HG02884 (cell line): Measurements from ENCODE around the gene GGTA1.
"Not testable (repeated sequence)": the region's sequence is repeated elsewhere in the genome, so short reads cannot be mapped to it uniquely, and the experiment has no call there.

Experiments used
- ATAC-seq: cut with Tn5 transposase; IDR thresholded peaks from one replicate; pipeline ENCODE4 v1.9.1; 2021; ENCODE audit warnings: mild to moderate bottlenecking, moderate library complexity; ENCODE audit not compliant: unreplicated experiment

The GGTA1 gene

GRCh38 chr9:121463026-121463807 is 36.4 kb downstream of the GGTA1 start:
- no peak for ATAC-seq

DNA sequence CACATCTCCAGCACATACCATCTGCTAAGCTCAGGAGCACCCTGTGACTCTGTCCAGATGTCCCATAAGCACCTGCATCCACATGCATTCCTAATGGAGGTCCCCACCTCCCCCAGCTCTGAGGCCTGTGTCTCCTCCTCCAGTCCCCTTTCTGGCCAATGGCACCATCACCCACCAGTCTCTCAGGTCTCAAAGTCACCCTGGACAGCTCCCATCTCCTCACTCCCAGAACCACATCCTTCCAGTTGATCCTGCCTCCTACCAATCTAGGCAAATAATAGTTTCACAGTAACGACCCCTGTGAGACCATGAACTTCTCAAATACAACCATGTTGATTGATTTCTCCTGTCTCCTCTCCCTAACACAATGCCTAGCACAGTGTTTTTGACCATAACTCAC is 40.1 kb downstream of the GGTA1 start:
- ATAC-seq = no peak

DNA sequence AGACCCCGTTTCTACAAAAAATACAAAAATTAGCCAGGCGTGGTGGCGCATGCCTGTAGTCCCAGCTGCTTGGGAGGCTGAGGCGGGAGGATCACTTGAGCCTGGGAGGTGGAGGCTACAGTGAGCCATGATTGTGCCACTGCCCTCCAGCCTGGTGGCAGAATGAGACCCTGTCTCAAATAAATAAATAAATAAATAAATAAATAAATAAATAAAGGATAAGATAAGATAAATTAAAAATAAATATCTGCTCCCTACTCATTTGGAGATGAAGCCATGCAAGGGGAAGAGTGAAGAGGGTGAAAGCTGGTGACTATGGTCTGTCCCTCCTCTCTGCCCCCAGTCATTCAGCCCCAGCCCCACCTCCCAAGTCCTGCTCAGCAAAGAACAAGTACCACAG is 41.2 kb downstream of the GGTA1 start:
- ATAC-seq = not testable (repeated sequence)

DNA sequence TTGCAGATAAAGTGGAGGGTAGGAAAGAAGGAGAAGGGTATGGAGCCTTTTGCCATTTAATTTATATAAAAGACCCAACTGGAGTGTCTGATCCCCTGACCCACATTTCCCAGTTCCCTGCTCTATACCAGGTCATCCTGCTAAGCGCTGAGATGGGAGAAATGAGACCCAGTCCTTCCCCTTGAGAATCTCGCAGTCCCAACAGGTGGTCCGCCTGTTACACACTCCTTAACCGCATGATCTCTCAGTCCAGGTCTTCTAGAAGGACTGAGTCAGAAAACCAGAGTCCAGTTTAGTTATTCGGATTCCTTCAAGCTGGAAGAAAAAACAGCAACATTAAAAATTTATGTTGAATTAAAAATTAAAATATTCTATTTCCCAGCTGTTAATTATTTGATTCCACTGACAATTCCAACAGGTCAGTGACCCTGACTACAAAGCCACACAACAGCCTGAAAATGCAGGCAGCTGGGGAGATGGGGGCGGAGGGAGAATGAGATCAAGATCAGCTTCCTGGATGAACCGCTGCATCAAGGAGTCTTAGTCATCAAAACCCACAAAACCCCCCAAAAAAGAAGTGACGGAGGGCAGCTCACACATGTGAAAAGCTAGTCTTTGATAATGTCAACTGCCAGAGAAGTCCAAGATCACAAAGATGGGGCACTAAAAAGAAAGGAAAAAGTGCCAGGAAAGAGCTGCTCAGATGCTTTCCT is 44.0 kb downstream of the GGTA1 start:
- no peak for ATAC-seq

GRCh38 chr9:121454972-121455371 is 44.7 kb downstream of the GGTA1 start:
- no peak for ATAC-seq

DNA sequence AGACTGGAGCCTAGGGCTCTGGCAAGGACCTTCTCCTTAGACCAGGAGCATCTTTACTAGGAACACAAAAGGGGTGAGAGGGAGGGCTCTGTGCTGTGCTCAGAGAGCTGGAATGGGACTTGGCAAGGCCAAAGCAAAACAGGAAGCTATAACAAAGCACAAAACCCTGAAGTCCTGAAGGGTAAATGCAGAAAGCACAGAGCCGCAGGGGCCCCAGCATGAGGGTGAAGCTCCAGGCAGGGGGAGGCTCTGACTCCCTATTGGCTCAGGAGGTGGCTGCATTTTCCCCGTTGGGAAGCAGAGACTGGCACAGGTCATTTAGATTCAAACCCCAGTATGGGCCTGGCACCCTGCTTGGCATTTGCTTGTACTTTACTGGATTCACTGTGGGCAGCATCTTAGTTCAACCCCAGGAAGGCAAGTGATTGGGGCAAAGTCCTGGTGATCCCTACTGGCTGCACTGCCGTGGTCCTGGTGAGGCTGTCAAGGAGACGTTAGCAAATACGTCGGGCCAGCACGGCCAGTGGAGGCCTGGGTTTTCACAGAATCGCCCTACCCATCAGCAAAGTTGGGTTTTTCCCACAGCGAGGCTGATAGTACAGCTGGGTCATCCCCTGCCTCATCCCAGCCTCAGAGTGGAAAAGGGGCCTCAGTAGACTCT is 46.3 kb downstream of the GGTA1 start:
- ATAC-seq = no peak

DNA sequence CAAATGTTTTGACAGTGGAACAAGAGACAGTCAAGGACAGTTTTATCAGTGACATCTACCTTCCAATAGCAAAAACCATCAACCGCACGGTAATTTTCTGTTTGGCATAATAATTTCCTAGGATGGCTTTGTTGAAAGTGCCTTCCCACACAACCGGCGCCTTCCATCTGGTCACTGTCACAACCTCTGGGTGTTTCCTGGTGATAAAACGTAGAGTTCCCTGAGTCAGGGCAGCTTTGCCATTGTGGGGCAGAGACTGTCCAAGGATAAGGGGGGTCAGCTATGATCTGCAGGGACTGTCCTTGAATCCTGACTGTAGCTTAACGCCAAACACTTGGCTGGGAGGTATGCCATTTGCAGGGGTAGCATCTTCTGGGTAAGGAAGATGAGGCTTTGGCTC is 47.6 kb downstream of the GGTA1 start:
- ATAC-seq = no peak

DNA sequence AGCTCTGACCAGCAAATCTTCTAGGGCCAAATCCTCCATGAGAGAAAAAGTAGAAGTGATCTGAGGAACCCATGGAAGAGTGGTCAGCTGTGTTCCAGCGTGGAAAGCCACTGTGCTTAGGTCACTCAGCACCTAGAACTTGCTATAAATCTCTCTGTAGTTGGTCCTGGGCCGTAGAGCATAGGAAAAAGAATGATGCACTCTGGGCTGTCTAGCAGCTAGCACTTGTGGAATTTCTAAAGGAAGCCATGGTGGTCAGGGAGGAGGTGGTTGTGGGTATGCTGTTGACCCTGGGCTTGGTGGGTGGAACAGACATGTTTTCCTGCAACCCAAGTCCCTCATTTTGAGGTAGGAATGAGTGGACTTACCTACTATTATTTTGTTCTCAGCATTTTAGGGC is 48.1 kb downstream of the GGTA1 start:
- no peak for ATAC-seq

DNA sequence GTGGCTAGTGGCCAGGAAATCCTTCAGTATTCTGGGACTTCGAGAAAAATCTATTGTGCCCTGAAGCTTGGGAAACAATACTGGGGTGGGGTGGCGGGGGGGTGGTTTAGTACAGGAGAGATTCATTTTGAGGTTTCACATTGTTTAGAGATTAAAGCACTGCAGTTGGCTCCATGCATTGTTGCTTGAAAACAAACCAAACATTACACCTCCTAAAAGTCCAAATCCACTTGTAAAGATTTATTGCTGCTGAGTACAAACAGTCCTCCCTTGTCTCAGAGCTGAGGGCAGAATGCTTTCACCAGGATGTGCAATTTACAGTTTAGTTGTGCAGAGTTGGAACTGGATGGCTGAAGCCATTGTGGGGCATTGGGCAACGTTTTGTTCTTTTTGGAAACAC is 49.4 kb downstream of the GGTA1 start:
- no peak for ATAC-seq

DNA sequence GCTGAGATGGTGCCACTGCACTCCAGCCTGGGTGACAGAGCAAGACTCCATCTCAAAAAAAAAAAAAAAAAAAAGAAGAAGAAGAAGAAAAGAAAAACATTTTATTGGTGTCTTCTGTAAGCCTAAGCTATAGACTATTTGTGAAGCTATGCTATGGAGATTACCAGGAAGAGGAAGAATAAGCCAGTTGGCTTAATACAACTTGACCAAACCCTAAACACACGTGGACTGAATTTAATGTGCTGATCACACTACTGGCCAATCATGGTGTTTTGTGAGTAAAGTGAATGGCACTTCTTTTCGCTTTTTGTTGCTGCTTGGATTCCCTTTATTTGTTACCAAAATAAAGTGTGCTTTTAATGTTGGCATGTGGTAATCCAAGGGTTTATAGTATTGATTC is 49.9 kb downstream of the GGTA1 start:
- ATAC-seq = no peak

- no peak for ATAC-seq
Measured at GRCh38 chr9:121447321-121447834, 52.3 kb downstream of the GGTA1 start.

- no peak for ATAC-seq
Measured at GRCh38 chr9:121445986-121446385, 53.7 kb downstream of the GGTA1 start.

GRCh38 chr9:121443981-121444380 is 55.7 kb downstream of the GGTA1 start:
- no peak for ATAC-seq

GRCh38 chr9:121441165-121441564 is 58.5 kb downstream of the GGTA1 start:
- ATAC-seq = no peak

- no peak for ATAC-seq
Measured at GRCh38 chr9:121439711-121440664, 59.7 kb downstream of the GGTA1 start.

GRCh38 chr9:121439016-121439415 is 60.6 kb downstream of the GGTA1 start:
- ATAC-seq = no peak

- ATAC-seq = no peak
Measured at GRCh38 chr9:121437891-121438290, 61.8 kb downstream of the GGTA1 start.

- ATAC-seq = not testable (repeated sequence)
Measured at GRCh38 chr9:121437046-121437445, 62.6 kb downstream of the GGTA1 start.

DNA sequence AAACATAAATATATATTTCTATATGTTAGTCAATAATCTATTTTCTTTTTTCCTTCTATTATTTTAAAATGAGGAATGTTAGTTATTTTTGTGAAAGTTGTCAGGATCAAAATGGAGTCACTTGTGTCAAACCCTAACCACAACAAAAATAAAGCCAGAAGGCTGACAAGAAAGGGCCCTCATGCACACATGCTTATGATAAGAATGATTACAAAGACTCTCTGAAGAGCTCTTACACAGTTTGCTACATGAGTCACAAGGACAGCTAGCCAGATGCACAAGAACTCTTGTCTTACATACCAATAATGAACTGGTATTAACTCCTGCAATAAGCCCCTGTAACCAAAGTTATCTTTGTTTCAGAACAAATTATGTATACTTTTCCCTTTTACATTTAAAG is 64.7 kb downstream of the GGTA1 start:
- ATAC-seq = no peak

- no peak for ATAC-seq
Measured at GRCh38 chr9:121427899-121428298, 71.7 kb downstream of the GGTA1 start.

DNA sequence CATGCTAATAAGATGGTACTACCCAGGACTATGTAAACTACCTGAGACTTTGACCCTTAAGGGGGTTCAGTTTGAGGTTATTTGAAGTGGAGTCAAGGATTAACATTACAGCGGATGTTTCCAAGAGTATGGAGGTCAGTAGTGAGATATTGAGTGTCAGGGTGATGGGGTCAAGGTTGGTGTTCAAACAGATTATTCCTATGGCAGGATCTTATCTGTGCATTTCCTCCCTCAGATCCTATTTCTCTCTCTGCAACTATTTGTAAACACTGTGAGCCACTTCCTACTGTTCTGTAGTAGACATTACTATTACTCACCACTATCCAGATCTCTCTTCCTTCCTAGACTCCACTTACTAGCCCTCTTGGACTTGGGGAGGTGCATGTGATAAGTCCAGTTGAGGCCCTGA is 75.6 kb downstream of the GGTA1 start:
- no peak for ATAC-seq
